GM19438 (cell line): ENCODE data around the gene KLHL14.
"Not testable (repeated sequence)": the region's sequence is repeated elsewhere in the genome, so short reads cannot be mapped to it uniquely, and the experiment has no call there.

Experiments used
- ATAC-seq: cut with Tn5 transposase; IDR thresholded peaks from one replicate; pipeline ENCODE4 v1.9.1; 2021; ENCODE audit warnings: low read depth; ENCODE audit not compliant: unreplicated experiment

The KLHL14 gene

GRCh38 chr18:32668956-32669355 is 103.9 kb downstream of the KLHL14 start:
- ATAC-seq, result no peak

- no peak for ATAC-seq
These were observed 111.1 kb downstream of the KLHL14 start for GRCh38 chr18:32661486-32662299.

- not testable (repeated sequence) for ATAC-seq
These were observed 118.3 kb downstream of the KLHL14 start for GRCh38 chr18:32654507-32654906.

- ATAC-seq, result not testable (repeated sequence)
These were observed 135.2 kb downstream of the KLHL14 start for GRCh38 chr18:32637659-32638058.

DNA sequence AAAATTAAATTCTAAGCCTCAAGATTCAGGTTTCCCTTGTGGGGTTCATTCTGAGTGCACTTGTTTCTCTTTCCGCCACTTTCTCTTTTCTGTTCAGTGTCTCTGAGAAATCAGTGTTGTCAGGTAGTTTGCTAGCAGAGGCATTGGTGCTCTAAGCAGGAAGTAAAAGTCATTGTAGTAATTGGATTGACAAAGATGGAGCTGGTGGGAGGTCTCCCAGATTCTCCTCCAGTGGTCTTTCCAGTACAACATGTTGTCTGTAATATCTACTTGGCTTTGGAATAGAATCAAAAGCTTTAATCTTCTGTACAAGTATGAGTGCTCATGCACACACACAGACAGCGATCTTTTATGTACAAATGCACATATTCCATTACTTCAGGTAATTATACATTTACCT is 135.6 kb downstream of the KLHL14 start:
- ATAC-seq, result no peak

DNA sequence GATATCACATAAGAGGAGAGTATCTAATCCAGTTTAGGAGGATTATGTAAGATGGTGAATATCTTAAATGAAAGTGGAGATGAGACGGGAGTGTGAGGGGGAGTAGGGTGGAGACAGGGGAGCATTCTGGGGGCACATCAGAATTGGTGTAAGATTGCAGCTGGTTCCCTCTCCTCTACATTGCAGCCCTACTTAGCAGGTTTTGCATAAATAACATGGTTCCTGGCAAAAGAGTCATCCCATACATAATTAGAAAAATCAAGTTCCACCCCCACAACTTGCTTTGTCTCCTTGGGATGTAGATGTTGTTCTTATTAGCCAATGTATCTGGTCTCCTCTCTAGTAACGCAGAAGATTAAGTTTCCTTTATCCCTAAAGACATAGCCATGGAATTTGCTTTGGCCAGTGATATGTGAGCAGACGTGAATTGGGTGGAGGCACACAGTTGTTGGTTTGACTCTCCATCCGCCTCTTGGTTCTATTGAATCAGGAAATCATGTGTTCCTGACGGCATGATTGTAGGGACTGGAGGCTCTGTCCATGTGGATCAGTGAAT is 137.9 kb downstream of the KLHL14 start:
- no peak for ATAC-seq

DNA sequence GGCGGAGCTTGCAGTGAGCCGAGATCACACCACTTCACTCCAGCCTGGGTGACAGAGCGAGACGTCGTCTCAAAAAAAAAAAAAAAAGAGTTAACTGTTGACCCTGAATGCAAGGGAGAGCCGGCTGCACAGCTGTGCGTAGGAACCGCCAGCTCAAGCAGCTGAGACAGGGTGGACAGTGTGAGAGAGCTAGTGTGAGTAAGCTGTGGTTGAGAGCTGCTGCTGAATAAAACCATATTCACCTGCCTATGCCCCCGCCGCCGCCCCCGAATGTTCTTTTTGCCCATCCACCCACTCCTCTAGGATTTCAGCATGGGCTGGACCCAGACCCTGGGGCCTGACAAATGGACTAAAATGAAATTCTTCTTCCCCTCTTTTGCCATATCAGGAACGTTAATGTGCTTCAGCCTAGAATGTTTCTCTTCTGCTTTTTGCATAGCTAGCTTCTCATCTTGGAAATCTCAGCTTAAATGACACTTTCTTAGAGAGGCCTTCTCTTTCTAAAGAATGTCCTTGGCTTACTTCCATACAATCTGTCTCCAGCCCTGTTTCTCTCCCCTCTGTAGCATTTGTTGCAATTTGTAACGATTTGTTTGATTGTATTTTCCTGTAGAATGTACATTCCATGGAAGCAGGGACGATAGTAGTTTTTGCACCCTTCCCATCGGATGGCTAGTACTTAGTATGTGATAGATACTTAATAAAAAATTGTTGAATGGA is 142.7 kb downstream of the KLHL14 start:
- ATAC-seq, result no peak

DNA sequence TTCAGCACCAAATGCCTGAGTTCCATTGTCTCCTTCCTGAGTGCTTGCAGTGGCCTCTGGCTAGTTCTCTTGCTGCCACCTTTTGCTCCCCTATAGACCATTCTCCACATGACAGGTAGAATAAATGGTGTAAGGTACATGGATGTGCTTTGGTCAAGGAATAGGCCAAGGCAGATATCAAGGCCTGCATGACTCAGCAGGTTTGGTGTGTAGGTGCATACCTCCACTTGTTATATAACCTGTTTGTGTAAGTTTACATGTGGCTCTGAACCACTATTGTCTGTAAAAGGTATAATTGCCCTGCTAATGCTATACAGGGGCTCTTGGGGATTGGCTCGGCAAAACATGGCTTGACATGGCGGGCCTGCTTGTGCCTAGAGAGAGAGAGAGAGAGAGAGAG is 143.5 kb downstream of the KLHL14 start:
- no peak for ATAC-seq

DNA sequence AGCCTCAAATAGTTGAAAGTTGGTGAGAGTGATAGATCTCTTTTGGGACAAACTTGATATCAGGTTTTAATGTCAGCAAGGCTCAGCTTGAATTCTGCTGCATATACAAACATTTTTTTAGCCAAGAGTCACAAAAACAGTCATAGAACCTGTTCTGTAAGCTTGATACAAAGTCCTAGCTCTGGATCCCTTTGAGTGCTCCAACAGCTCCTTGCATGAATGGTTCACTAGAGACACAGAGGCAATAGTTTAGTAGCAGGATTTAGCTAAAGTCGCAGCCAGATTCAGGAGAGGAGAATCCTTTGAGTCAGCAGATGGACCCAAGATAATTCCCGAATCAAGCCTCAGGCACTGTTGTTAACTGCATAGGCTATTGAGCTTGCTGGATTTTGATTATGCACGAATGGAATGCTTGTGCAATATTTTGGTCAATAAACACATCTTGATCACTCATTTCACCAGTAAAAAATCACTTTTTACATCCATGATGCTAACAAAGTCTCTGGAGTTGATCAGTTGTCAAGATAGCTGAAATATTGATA is 148.6 kb downstream of the KLHL14 start:
- no peak for ATAC-seq

- no peak for ATAC-seq
These were observed 149.3 kb downstream of the KLHL14 start for GRCh38 chr18:32623563-32623962.
